Measurements from ENCODE around the gene PLPP3.

Gene PLPP3

GRCh38 chr1:56501426-56501825, 77.9 kb downstream of the PLPP3 start:
- ChIA-PET POLR2A (no interaction called here), CTCF (no interaction called here)
- H3K36me3 ChIP-seq (ENCODE audit: control insufficient read depth in 4 of 4, insufficient read depth in 4 of 4, low read length in 3 of 4) = no peaks in the 10 kb centered on the region
- H3K9me3 ChIP-seq (ENCODE audit: control extremely low read depth in 1 of 5, control insufficient read depth in 4 of 5, insufficient read depth in 2 of 5, low read depth in 1 of 5, low read length in 4 of 5) = no peaks in the 10 kb centered on the region
- 100% methylated on average over 1 of the region's 1 CpG for WGBS (ENCODE audit: insufficient coverage)
- peaks cover 0 to 20% (median 8%) of the 10 kb centered on the region in 4 experiments for H3K4me1 ChIP-seq (ENCODE audit: control extremely low read depth in 1 of 4, control insufficient read depth in 4 of 4, insufficient read depth in 4 of 4, low read length in 3 of 4)
- H3K4me3 ChIP-seq (ENCODE audit: control insufficient read depth in 1 of 7, extremely low read depth in 1 of 7, insufficient read depth in 4 of 7, low read depth in 2 of 7, low read length in 6 of 7) = no peak overlapping the region
- no peak overlapping the region for H3K27ac ChIP-seq (ENCODE audit: insufficient read depth in 1 of 2, low read depth in 1 of 2, low read length in 2 of 2, poor library complexity in 1 of 2, severe bottlenecking in 2 of 2)
- DNase-seq = no peak
- no peaks in the 10 kb centered on the region for H3K27me3 ChIP-seq (replicated peaks in 2 of 5; ENCODE audit: control insufficient read depth in 4 of 5, insufficient read depth in 5 of 5, low read length in 4 of 5)

GRCh38 chr1:56496821-56497772, 82.3 kb downstream of the PLPP3 start:
- Histone ChIP-seq H3K4me1 (ENCODE audit: control extremely low read depth in 1 of 4, control insufficient read depth in 4 of 4, insufficient read depth in 4 of 4, low read length in 3 of 4) (peaks cover 0 to 5% (median 0%) of the 10 kb centered on the region in 4 experiments), H3K27ac (ENCODE audit: insufficient read depth in 1 of 2, low read depth in 1 of 2, low read length in 2 of 2, poor library complexity in 1 of 2, severe bottlenecking in 2 of 2) (no peak overlapping the region), H3K9me3 (ENCODE audit: control extremely low read depth in 1 of 5, control insufficient read depth in 4 of 5, insufficient read depth in 2 of 5, low read depth in 1 of 5, low read length in 4 of 5) (no peaks in the 10 kb centered on the region), H3K4me3 (ENCODE audit: control insufficient read depth in 1 of 7, extremely low read depth in 1 of 7, insufficient read depth in 4 of 7, low read depth in 2 of 7, low read length in 6 of 7) (no peak overlapping the region), H3K27me3 (replicated peaks in 2 of 5; ENCODE audit: control insufficient read depth in 4 of 5, insufficient read depth in 5 of 5, low read length in 4 of 5) (no peaks in the 10 kb centered on the region), H3K36me3 (ENCODE audit: control insufficient read depth in 4 of 4, insufficient read depth in 4 of 4, low read length in 3 of 4) (no peaks in the 10 kb centered on the region)
- DNase-seq = peak in 2 of 3 donors; percentile 10 to 18
- ChIA-PET POLR2A (no interaction called here), CTCF (no interaction called here)
- 69% methylated on average over 10 of the region's 12 CpGs for WGBS (ENCODE audit: insufficient coverage)

- CTCF ChIA-PET = no interaction called here
- H3K27ac ChIP-seq (ENCODE audit: insufficient read depth in 1 of 2, low read depth in 1 of 2, low read length in 2 of 2, poor library complexity in 1 of 2, severe bottlenecking in 2 of 2) = no peak overlapping the region
- POLR2A ChIA-PET = no interaction called here
- 69% methylated on average over 2 of the region's 2 CpGs for WGBS (ENCODE audit: insufficient coverage)
- no peaks in the 10 kb centered on the region for H3K36me3 ChIP-seq (ENCODE audit: control insufficient read depth in 4 of 4, insufficient read depth in 4 of 4, low read length in 3 of 4)
- no peaks in the 10 kb centered on the region for H3K27me3 ChIP-seq (replicated peaks in 2 of 5; ENCODE audit: control insufficient read depth in 4 of 5, insufficient read depth in 5 of 5, low read length in 4 of 5)
- DNase-seq = no peak
- H3K9me3 ChIP-seq (ENCODE audit: control extremely low read depth in 1 of 5, control insufficient read depth in 4 of 5, insufficient read depth in 2 of 5, low read depth in 1 of 5, low read length in 4 of 5) = no peaks in the 10 kb centered on the region
- H3K4me1 ChIP-seq (ENCODE audit: control extremely low read depth in 1 of 4, control insufficient read depth in 4 of 4, insufficient read depth in 4 of 4, low read length in 3 of 4) = peaks cover 0 to 5% (median 0%) of the 10 kb centered on the region in 4 experiments
- H3K4me3 ChIP-seq (ENCODE audit: control insufficient read depth in 1 of 7, extremely low read depth in 1 of 7, insufficient read depth in 4 of 7, low read depth in 2 of 7, low read length in 6 of 7) = no peak overlapping the region
These were observed 83.2 kb downstream of the PLPP3 start for GRCh38 chr1:56496158-56496557.

- no peaks in the 10 kb centered on the region for H3K9me3 ChIP-seq (ENCODE audit: control extremely low read depth in 1 of 5, control insufficient read depth in 4 of 5, insufficient read depth in 2 of 5, low read depth in 1 of 5, low read length in 4 of 5)
- no peak for DNase-seq
- ChIA-PET POLR2A (no interaction called here), CTCF (interaction anchor here (1.1 kb wide), 1 partner anchor 9 kb away, joined by 3 read pairs; no protein-coding TSS in a partner anchor)
- 91% methylated on average over 7 of the region's 10 CpGs for WGBS (ENCODE audit: insufficient coverage)
- H3K27ac ChIP-seq (ENCODE audit: insufficient read depth in 1 of 2, low read depth in 1 of 2, low read length in 2 of 2, poor library complexity in 1 of 2, severe bottlenecking in 2 of 2) = no peak overlapping the region
- H3K27me3 ChIP-seq (replicated peaks in 2 of 5; ENCODE audit: control insufficient read depth in 4 of 5, insufficient read depth in 5 of 5, low read length in 4 of 5) = no peaks in the 10 kb centered on the region
- H3K4me3 ChIP-seq (ENCODE audit: control insufficient read depth in 1 of 7, extremely low read depth in 1 of 7, insufficient read depth in 4 of 7, low read depth in 2 of 7, low read length in 6 of 7) = no peak overlapping the region
- H3K4me1 ChIP-seq (ENCODE audit: control extremely low read depth in 1 of 4, control insufficient read depth in 4 of 4, insufficient read depth in 4 of 4, low read length in 3 of 4) = peaks cover 0 to 5% (median 0%) of the 10 kb centered on the region in 4 experiments
- no peaks in the 10 kb centered on the region for H3K36me3 ChIP-seq (ENCODE audit: control insufficient read depth in 4 of 4, insufficient read depth in 4 of 4, low read length in 3 of 4)
These were observed 83.8 kb downstream of the PLPP3 start for GRCh38 chr1:56495538-56495937.

- no peaks in the 10 kb centered on the region for H3K9me3 ChIP-seq (ENCODE audit: control extremely low read depth in 1 of 5, control insufficient read depth in 4 of 5, insufficient read depth in 2 of 5, low read depth in 1 of 5, low read length in 4 of 5)
- no peak for DNase-seq
- CTCF ChIA-PET = no interaction called here
- POLR2A ChIA-PET = no interaction called here
- no peak overlapping the region for H3K27ac ChIP-seq (ENCODE audit: insufficient read depth in 1 of 2, low read depth in 1 of 2, low read length in 2 of 2, poor library complexity in 1 of 2, severe bottlenecking in 2 of 2)
- no peak overlapping the region for H3K4me3 ChIP-seq (ENCODE audit: control insufficient read depth in 1 of 7, extremely low read depth in 1 of 7, insufficient read depth in 4 of 7, low read depth in 2 of 7, low read length in 6 of 7)
- H3K4me1 ChIP-seq (ENCODE audit: control extremely low read depth in 1 of 4, control insufficient read depth in 4 of 4, insufficient read depth in 4 of 4, low read length in 3 of 4) = peaks cover 0 to 5% (median 0%) of the 10 kb centered on the region in 4 experiments
- no peaks in the 10 kb centered on the region for H3K27me3 ChIP-seq (replicated peaks in 2 of 5; ENCODE audit: control insufficient read depth in 4 of 5, insufficient read depth in 5 of 5, low read length in 4 of 5)
- no peaks in the 10 kb centered on the region for H3K36me3 ChIP-seq (ENCODE audit: control insufficient read depth in 4 of 4, insufficient read depth in 4 of 4, low read length in 3 of 4)
- 91% methylated on average over 3 of the region's 5 CpGs for WGBS (ENCODE audit: insufficient coverage)
These were observed 85.1 kb downstream of the PLPP3 start for GRCh38 chr1:56494306-56494705.

GRCh38 chr1:56493826-56494225, 85.5 kb downstream of the PLPP3 start:
- H3K9me3 ChIP-seq (ENCODE audit: control extremely low read depth in 1 of 5, control insufficient read depth in 4 of 5, insufficient read depth in 2 of 5, low read depth in 1 of 5, low read length in 4 of 5) = no peaks in the 10 kb centered on the region
- ChIA-PET POLR2A (no interaction called here), CTCF (no interaction called here)
- DNase-seq = no peak
- H3K4me3 ChIP-seq (ENCODE audit: control insufficient read depth in 1 of 7, extremely low read depth in 1 of 7, insufficient read depth in 4 of 7, low read depth in 2 of 7, low read length in 6 of 7) = no peak overlapping the region
- no peaks in the 10 kb centered on the region for H3K36me3 ChIP-seq (ENCODE audit: control insufficient read depth in 4 of 4, insufficient read depth in 4 of 4, low read length in 3 of 4)
- no peak overlapping the region for H3K27ac ChIP-seq (ENCODE audit: insufficient read depth in 1 of 2, low read depth in 1 of 2, low read length in 2 of 2, poor library complexity in 1 of 2, severe bottlenecking in 2 of 2)
- peaks cover 0 to 5% (median 0%) of the 10 kb centered on the region in 4 experiments for H3K4me1 ChIP-seq (ENCODE audit: control extremely low read depth in 1 of 4, control insufficient read depth in 4 of 4, insufficient read depth in 4 of 4, low read length in 3 of 4)
- WGBS (ENCODE audit: insufficient coverage) = 100% methylated on average over 1 of the region's 2 CpGs
- no peaks in the 10 kb centered on the region for H3K27me3 ChIP-seq (replicated peaks in 2 of 5; ENCODE audit: control insufficient read depth in 4 of 5, insufficient read depth in 5 of 5, low read length in 4 of 5)

- Histone ChIP-seq H3K27me3 (replicated peaks in 2 of 5; ENCODE audit: control insufficient read depth in 4 of 5, insufficient read depth in 5 of 5, low read length in 4 of 5) (no peaks in the 10 kb centered on the region), H3K4me3 (ENCODE audit: control insufficient read depth in 1 of 7, extremely low read depth in 1 of 7, insufficient read depth in 4 of 7, low read depth in 2 of 7, low read length in 6 of 7) (no peak overlapping the region), H3K9me3 (ENCODE audit: control extremely low read depth in 1 of 5, control insufficient read depth in 4 of 5, insufficient read depth in 2 of 5, low read depth in 1 of 5, low read length in 4 of 5) (no peaks in the 10 kb centered on the region), H3K27ac (ENCODE audit: insufficient read depth in 1 of 2, low read depth in 1 of 2, low read length in 2 of 2, poor library complexity in 1 of 2, severe bottlenecking in 2 of 2) (no peak overlapping the region), H3K36me3 (ENCODE audit: control insufficient read depth in 4 of 4, insufficient read depth in 4 of 4, low read length in 3 of 4) (no peaks in the 10 kb centered on the region), H3K4me1 (ENCODE audit: control extremely low read depth in 1 of 4, control insufficient read depth in 4 of 4, insufficient read depth in 4 of 4, low read length in 3 of 4) (peaks cover 0 to 1% (median 0%) of the 10 kb centered on the region in 4 experiments)
- DNase-seq = no peak
- CTCF ChIA-PET = no interaction called here
- POLR2A ChIA-PET = no interaction called here
- 88% methylated on average over 2 of the region's 5 CpGs for WGBS (ENCODE audit: insufficient coverage)
These were observed 87.9 kb downstream of the PLPP3 start for GRCh38 chr1:56491441-56491840.

Data from common myeloid progenitor, CD34-positive (primary cell).